KBM-7 (cell line): ENCODE measurements around the gene CA10.

Experiments used
- DNase-seq: peaks from one replicate; pipeline ENCODE4 v3.0.0-alpha.2; 2015
- in situ Hi-C: fragments of 300-500 bp; cut with MboI; formaldehyde crosslinking; loops from 2 replicates; pipeline ENCODE4 v1.14.3; 2020; ENCODE audit warnings: low sequenced_read_pairs, low pct_unique_long_range_greater_than_20kb, mixed read lengths

CA10 gene

GRCh38 chr17:52079496-52079895, 79.0 kb downstream of the CA10 start:
- no peak for DNase-seq
- in situ Hi-C loops = no loop called here

GRCh38 chr17:52071712-52072111, 86.8 kb downstream of the CA10 start:
- in situ Hi-C loops = no loop called here
- no peak for DNase-seq

GRCh38 chr17:52064791-52065211, 93.7 kb downstream of the CA10 start:
- in situ Hi-C loops = no loop called here
- no peak for DNase-seq

GRCh38 chr17:52049496-52049895, 109.0 kb downstream of the CA10 start:
- no peak for DNase-seq
- in situ Hi-C loops = no loop called here

- no peak for DNase-seq
- in situ Hi-C loops = no loop called here
These were observed 109.5 kb downstream of the CA10 start for GRCh38 chr17:52049051-52049450.

- in situ Hi-C loops = no loop called here
- DNase-seq = no peak
These were observed 110.2 kb downstream of the CA10 start for GRCh38 chr17:52048137-52048898.

- DNase-seq = no peak
- in situ Hi-C loops = no loop called here
These were observed 111.4 kb downstream of the CA10 start for GRCh38 chr17:52047086-52047485.

GRCh38 chr17:52041123-52041617, 117.3 kb downstream of the CA10 start:
- in situ Hi-C loops = no loop called here
- DNase-seq = no peak

- in situ Hi-C loops = no loop called here
These were observed 122.1 kb downstream of the CA10 start for GRCh38 chr17:52036416-52036815.

GRCh38 chr17:52035336-52035915, 123.1 kb downstream of the CA10 start:
- DNase-seq = no peak
- in situ Hi-C loops = no loop called here

More at GRCh38 chr17:52036416-52036815, 122.1 kb downstream of the CA10 start:
- no peak for DNase-seq

GRCh38 chr17:52032454-52032853, 126.1 kb downstream of the CA10 start:
- DNase-seq = no peak
- in situ Hi-C loops = no loop called here

GRCh38 chr17:52030052-52030451, 128.5 kb downstream of the CA10 start:
- DNase-seq = no peak
- in situ Hi-C loops = no loop called here

GRCh38 chr17:52027620-52028295, 130.8 kb downstream of the CA10 start:
- DNase-seq = no peak
- in situ Hi-C loops = no loop called here

- in situ Hi-C loops = no loop called here
- DNase-seq = no peak
These were observed 131.4 kb downstream of the CA10 start for GRCh38 chr17:52027081-52027480.

- in situ Hi-C loops = no loop called here
- no peak for DNase-seq
These were observed 132.4 kb downstream of the CA10 start for GRCh38 chr17:52026075-52026474.

- DNase-seq = no peak
- in situ Hi-C loops = no loop called here
These were observed 133.3 kb downstream of the CA10 start for GRCh38 chr17:52025236-52025635.

GRCh38 chr17:52024300-52024870, 134.1 kb downstream of the CA10 start:
- peak; percentile 1 for DNase-seq
- in situ Hi-C loops = no loop called here

- in situ Hi-C loops = no loop called here
- DNase-seq = no peak
These were observed 147.4 kb downstream of the CA10 start for GRCh38 chr17:52011064-52011463.

- DNase-seq = no peak
- in situ Hi-C loops = no loop called here
These were observed 158.9 kb downstream of the CA10 start for GRCh38 chr17:51999654-52000053.

- in situ Hi-C loops = no loop called here
- no peak for DNase-seq
These were observed 160.8 kb downstream of the CA10 start for GRCh38 chr17:51997723-51998122.
